HT-29 (cell line): ENCODE data around the gene ABHD6. TPM values are rescaled to one million over a fixed set of nuclear protein-coding genes. Genes with fewer than 3 reads are reported as not detected.
"Not testable (repeated sequence)": the region's sequence is repeated elsewhere in the genome, so short reads cannot be mapped to it uniquely, and the experiment has no call there.

Experiments used
- DNase-seq: peaks from one replicate; pipeline ENCODE4 v3.0.0-alpha.2; 2015; ENCODE audit warnings: low spot score
- total RNA-seq: library from RNA; depleted of rRNA; stranded (reverse); fragments of >200 nt; shearing (Covaris generic); gene quantifications from 2 replicates; pipeline ENCODE4 v1.2.3, GENCODE V29; 2014

Gene ABHD6
- total RNA-seq, 1 experiment from 2014 or later = 10.5 TPM

GRCh38 chr3:58321791-58322190 is 84.2 kb downstream of the ABHD6 start:
- DNase-seq = no peak

GRCh38 chr3:58322793-58323192 is 85.2 kb downstream of the ABHD6 start:
- DNase-seq = no peak

GRCh38 chr3:58323529-58324390 is 86.2 kb downstream of the ABHD6 start:
- no peak for DNase-seq

GRCh38 chr3:58324391-58325390 is 87.1 kb downstream of the ABHD6 start:
- no peak for DNase-seq

GRCh38 chr3:58325525-58325992 is 88.0 kb downstream of the ABHD6 start:
- DNase-seq = no peak

GRCh38 chr3:58326267-58326900 is 88.8 kb downstream of the ABHD6 start:
- DNase-seq = no peak

GRCh38 chr3:58329150-58329921 is 91.7 kb downstream of the ABHD6 start:
- DNase-seq = no peak

- no peak for DNase-seq
Measured at GRCh38 chr3:58329922-58330413, 92.4 kb downstream of the ABHD6 start.

- no peak for DNase-seq
Measured at GRCh38 chr3:58331593-58332152, 94.1 kb downstream of the ABHD6 start.

- DNase-seq = peak; percentile 45
Measured at GRCh38 chr3:58332575-58333188, 95.1 kb downstream of the ABHD6 start, which contains the start of gene PXK. Gene PXK (plus strand): TSS chr3:58332892. CDS start chr3:58332989, 97 bp downstream.

GRCh38 chr3:58333206-58334012 is 95.8 kb downstream of the ABHD6 start:
- DNase-seq = no peak

- no peak for DNase-seq
Measured at GRCh38 chr3:58334013-58334321, 96.4 kb downstream of the ABHD6 start.

GRCh38 chr3:58334506-58334884 is 96.9 kb downstream of the ABHD6 start:
- no peak for DNase-seq

GRCh38 chr3:58335652-58335947 is 98.0 kb downstream of the ABHD6 start:
- no peak for DNase-seq

GRCh38 chr3:58336135-58336882 is 98.7 kb downstream of the ABHD6 start:
- no peak for DNase-seq

GRCh38 chr3:58337190-58337589 is 99.6 kb downstream of the ABHD6 start:
- no peak for DNase-seq

GRCh38 chr3:58339146-58339545 is 101.6 kb downstream of the ABHD6 start:
- DNase-seq = not testable (repeated sequence)

GRCh38 chr3:58340594-58341244 is 103.1 kb downstream of the ABHD6 start:
- no peak for DNase-seq
